WI38 (cell line): ENCODE data around the gene WDR27.
"Not testable (repeated sequence)": the region's sequence is repeated elsewhere in the genome, so short reads cannot be mapped to it uniquely, and the experiment has no call there.

Experiments used
- H3K4me3 ChIP-seq: 2 replicates; pipeline ENCODE4 v1.5.1; 2011; ENCODE audit warnings: low read depth, mild to moderate bottlenecking, control low read depth, low read length
- CTCF ChIP-seq: IDR thresholded peaks from 2 replicates; pipeline ENCODE4 v1.5.1; 2012; ENCODE audit warnings: low read depth, mild to moderate bottlenecking, control low read depth, low read length

The WDR27 gene

GRCh38 chr6:169648092-169648491 lies 53.7 kb downstream of the WDR27 start:
- no peak overlapping the region for H3K4me3 ChIP-seq
- TF ChIP-seq CTCF = no peak

GRCh38 chr6:169647637-169648036 lies 54.2 kb downstream of the WDR27 start:
- TF ChIP-seq CTCF = no peak
- no peak overlapping the region for H3K4me3 ChIP-seq

GRCh38 chr6:169646906-169647567 lies 54.8 kb downstream of the WDR27 start:
- H3K4me3 ChIP-seq = no peak overlapping the region
- no peak for TF ChIP-seq CTCF

GRCh38 chr6:169645459-169645858 lies 56.4 kb downstream of the WDR27 start:
- not testable (repeated sequence) for H3K4me3 ChIP-seq

- no peak for TF ChIP-seq CTCF
Observed at GRCh38 chr6:169643521-169643920, 58.3 kb downstream of the WDR27 start.

DNA sequence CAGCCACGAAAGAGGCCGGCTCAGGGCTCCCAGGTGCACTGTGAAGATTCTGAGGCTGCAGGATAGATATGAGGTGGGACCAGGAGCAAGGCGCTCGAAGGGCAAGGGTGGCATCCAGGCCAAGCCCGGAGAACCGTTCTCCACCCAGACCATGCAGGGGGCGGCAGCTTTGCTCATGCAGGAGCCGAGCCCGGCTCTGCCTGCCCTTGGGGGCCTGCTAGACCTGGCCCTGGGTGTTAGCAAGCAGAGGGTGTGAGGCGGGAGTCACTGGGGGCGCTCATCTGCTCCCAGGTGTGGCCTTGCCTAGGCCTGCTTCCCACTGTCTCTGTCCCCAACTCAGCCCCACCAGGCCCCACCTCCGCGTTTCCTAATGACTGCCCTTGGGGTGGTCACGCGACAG lies 59.4 kb downstream of the WDR27 start:
- TF ChIP-seq CTCF = no peak

More at GRCh38 chr6:169643521-169643920, 58.3 kb downstream of the WDR27 start:
- no peak overlapping the region for H3K4me3 ChIP-seq

GRCh38 chr6:169641461-169642085 lies 60.3 kb downstream of the WDR27 start:
- H3K4me3 ChIP-seq = no peak overlapping the region
- TF ChIP-seq CTCF = no peak

More for the DNA sequence above, 59.4 kb downstream of the WDR27 start:
- H3K4me3 ChIP-seq = no peak overlapping the region
